ENCODE measurements around the gene GRK6. TPM values are rescaled to one million over a fixed set of nuclear protein-coding genes. Genes with fewer than 3 reads are reported as not detected.

The GRK6 gene
- total RNA-seq, 1 donor, result 19.2 TPM

- no peaks in the 10 kb centered on the region for H3K9me3 ChIP-seq (ENCODE audit: low read depth, low read length)
- H4K20me1 ChIP-seq (ENCODE audit: insufficient read depth, low read length), result peaks cover 62% of the 10 kb centered on the region
- peak overlapping the region; percentile 45 for H3K27ac ChIP-seq (ENCODE audit: low read depth, low read length)
- no peak overlapping the region for H3K4me3 ChIP-seq (ENCODE audit: insufficient read depth, low read length)
- H3K27me3 ChIP-seq (ENCODE audit: insufficient read depth, low read length), result no peaks in the 10 kb centered on the region
- no peak overlapping the region for H3K4me2 ChIP-seq (ENCODE audit: insufficient read depth, low read length)
- no peak for DNase-seq (ENCODE audit: insufficient read length, low spot score, missing footprints)
- no peaks in the 10 kb centered on the region for H3K79me2 ChIP-seq (ENCODE audit: insufficient read depth, low read length)
- no peak for TF ChIP-seq CTCF (IDR thresholded peaks at IDR 0.05; ENCODE audit: extremely low read depth, low read depth, low read length)
- H3K4me1 ChIP-seq (ENCODE audit: insufficient read depth, low read length), result peaks cover 19% of the 10 kb centered on the region
- H2AFZ ChIP-seq (ENCODE audit: low read length), result no peak overlapping the region
- H3K36me3 ChIP-seq (ENCODE audit: insufficient read depth, low read length), result peaks cover 49% of the 10 kb centered on the region
Observed at GRCh38 chr5:177457852-177458681, 31.6 kb downstream of the GRK6 start.

GRCh38 chr5:177458912-177459350, 32.5 kb downstream of the GRK6 start:
- no peak overlapping the region for H3K27ac ChIP-seq (ENCODE audit: low read depth, low read length)
- no peak for TF ChIP-seq CTCF (IDR thresholded peaks at IDR 0.05; ENCODE audit: extremely low read depth, low read depth, low read length)
- peaks cover 53% of the 10 kb centered on the region for H4K20me1 ChIP-seq (ENCODE audit: insufficient read depth, low read length)
- no peak overlapping the region for H3K4me3 ChIP-seq (ENCODE audit: insufficient read depth, low read length)
- no peak overlapping the region for H3K4me2 ChIP-seq (ENCODE audit: insufficient read depth, low read length)
- H3K27me3 ChIP-seq (ENCODE audit: insufficient read depth, low read length), result no peaks in the 10 kb centered on the region
- DNase-seq (ENCODE audit: insufficient read length, low spot score, missing footprints), result peak; percentile 87
- H3K4me1 ChIP-seq (ENCODE audit: insufficient read depth, low read length), result peaks cover 15% of the 10 kb centered on the region
- no peaks in the 10 kb centered on the region for H3K9me3 ChIP-seq (ENCODE audit: low read depth, low read length)
- peaks cover 57% of the 10 kb centered on the region for H3K36me3 ChIP-seq (ENCODE audit: insufficient read depth, low read length)
- H2AFZ ChIP-seq (ENCODE audit: low read length), result no peak overlapping the region
- peaks cover 3% of the 10 kb centered on the region for H3K79me2 ChIP-seq (ENCODE audit: insufficient read depth, low read length)

- Histone ChIP-seq H2AFZ (ENCODE audit: low read length) (no peak overlapping the region), H3K27me3 (ENCODE audit: insufficient read depth, low read length) (no peaks in the 10 kb centered on the region), H3K27ac (ENCODE audit: low read depth, low read length) (no peak overlapping the region), H3K4me3 (ENCODE audit: insufficient read depth, low read length) (no peak overlapping the region), H4K20me1 (ENCODE audit: insufficient read depth, low read length) (peaks cover 50% of the 10 kb centered on the region), H3K4me1 (ENCODE audit: insufficient read depth, low read length) (peaks cover 12% of the 10 kb centered on the region), H3K9me3 (ENCODE audit: low read depth, low read length) (no peaks in the 10 kb centered on the region), H3K36me3 (ENCODE audit: insufficient read depth, low read length) (peaks cover 57% of the 10 kb centered on the region), H3K79me2 (ENCODE audit: insufficient read depth, low read length) (peaks cover 3% of the 10 kb centered on the region), H3K4me2 (ENCODE audit: insufficient read depth, low read length) (no peak overlapping the region)
- DNase-seq (ENCODE audit: insufficient read length, low spot score, missing footprints), result no peak
- TF ChIP-seq CTCF (IDR thresholded peaks at IDR 0.05; ENCODE audit: extremely low read depth, low read depth, low read length), result no peak
Observed at GRCh38 chr5:177459357-177459756, 32.9 kb downstream of the GRK6 start.

GRCh38 chr5:177459819-177460628, 33.5 kb downstream of the GRK6 start:
- Histone ChIP-seq H3K27me3 (ENCODE audit: insufficient read depth, low read length) (no peaks in the 10 kb centered on the region), H3K27ac (ENCODE audit: low read depth, low read length) (no peak overlapping the region), H3K36me3 (ENCODE audit: insufficient read depth, low read length) (peaks cover 58% of the 10 kb centered on the region), H4K20me1 (ENCODE audit: insufficient read depth, low read length) (peaks cover 47% of the 10 kb centered on the region), H3K9me3 (ENCODE audit: low read depth, low read length) (no peaks in the 10 kb centered on the region), H3K4me3 (ENCODE audit: insufficient read depth, low read length) (no peak overlapping the region), H2AFZ (ENCODE audit: low read length) (no peak overlapping the region), H3K79me2 (ENCODE audit: insufficient read depth, low read length) (peaks cover 3% of the 10 kb centered on the region), H3K4me1 (ENCODE audit: insufficient read depth, low read length) (peaks cover 9% of the 10 kb centered on the region), H3K4me2 (ENCODE audit: insufficient read depth, low read length) (no peak overlapping the region)
- no peak for TF ChIP-seq CTCF (IDR thresholded peaks at IDR 0.05; ENCODE audit: extremely low read depth, low read depth, low read length)
- no peak for DNase-seq (ENCODE audit: insufficient read length, low spot score, missing footprints)

All from osteoblast (primary cell).